Sigmoid colon (tissue), 7 donors: ENCODE results near the gene KRT82. TPM values are rescaled to one million over a fixed set of nuclear protein-coding genes. Genes with fewer than 3 reads are reported as not detected.
A peak's percentile ranks its signal among the peaks of the same experiment; 100 is the strongest.
"Not testable (repeated sequence)": the region's sequence is repeated elsewhere in the genome, so short reads cannot be mapped to it uniquely, and the experiment has no call there.

Experiments used
- DNase-seq: peaks from one replicate; pipeline ENCODE4 v3.0.0-alpha.2; 2019
- H3K27ac ChIP-seq, 4 donors: fragments of 200-600 bp; sonication (generic); one replicate each; pipeline ENCODE4 v1.5.1; 2016 to 2019; ENCODE audit warnings: mild to moderate bottlenecking in 1 of 4
- H3K27me3 ChIP-seq, 3 donors: fragments of 200-600 bp; sonication (generic); one replicate each; pipeline ENCODE4 v1.5.1; 2019; ENCODE audit warnings: mild to moderate bottlenecking in 1 of 3
- H3K36me3 ChIP-seq, 4 donors: fragments of 200-600 bp; sonication (generic); one replicate each; pipeline ENCODE4 v1.5.1; 2016 to 2019
- H3K4me1 ChIP-seq, 4 donors: fragments of 200-600 bp; sonication (generic); one replicate each; pipeline ENCODE4 v1.5.1; 2017 to 2019
- H3K4me3 ChIP-seq, 4 donors: fragments of 200-600 bp; sonication (generic); one replicate each; pipeline ENCODE4 v1.5.1; 2017 to 2019; ENCODE audit warnings: mild to moderate bottlenecking in 2 of 4, moderate library complexity in 1 of 4
- H3K9me3 ChIP-seq, 4 donors: fragments of 200-600 bp in 3 of 4; sonication (generic) in 3 of 4; one replicate each; pipeline versions ENCODE4 v1.5.1 to v1.6.1; 2013 to 2019
- CTCF ChIP-seq, 4 experiments: fragments of 450-650 bp in 3 of 4; fragments of 200-600 bp in 1 of 4; IDR thresholded peaks; one replicate each; pipeline ENCODE4 v1.5.1; 2016 to 2019; ENCODE audit warnings: antibody characterized with exemption in 4 of 4, mild to moderate bottlenecking in 3 of 4, moderate library complexity in 2 of 4
- EP300 ChIP-seq, 4 donors: sonication (generic); formaldehyde crosslinking; IDR thresholded peaks; one replicate each; pipeline ENCODE4 v1.6.1; 2017; ENCODE audit warnings: antibody characterized with exemption in 4 of 4
- POLR2A ChIP-seq, 2 donors: fragments of 450-650 bp; IDR thresholded peaks; one replicate each; pipeline ENCODE4 v1.6.1; 2016; ENCODE audit warnings: antibody characterized with exemption in 2 of 2, mild to moderate bottlenecking in 2 of 2, moderate library complexity in 2 of 2
- POLR2AphosphoS5 ChIP-seq, 4 donors: sonication (generic); formaldehyde crosslinking; IDR thresholded peaks; one replicate each; pipeline ENCODE4 v1.6.1; 2017; ENCODE audit warnings: antibody characterized with exemption in 4 of 4
- WGBS, 2 donors: extraction: QIAGEN DNeasy Blood & Tissue Kit; methylation state at CpG; one replicate each; pipeline ENCODE4 v1.1.7; 2013; 5-methylcytosine and 5-hydroxymethylcytosine counted together
- intact Hi-C: fragments of 100-400 bp; cut with DNase I; formaldehyde crosslinking; loops from one replicate; pipeline ENCODE4 v1.15.1; 2023
- polyA plus RNA-seq, 3 donors: library from polyadenylated mRNA; stranded (reverse); fragments of 200-250 nt; gene quantifications; one replicate each; pipeline ENCODE4 v1.2.3, GENCODE V29; 2013
- total RNA-seq, 4 donors: library from RNA; depleted of rRNA; stranded (reverse); fragments of >200 nt; gene quantifications; one replicate each; pipeline ENCODE4 v1.1.0, GENCODE V29; 2016
- donor health status: healthy with polysubstance abuse.
- donor health status: Bipolar disorder and iron deficiency.
- donor health status: healthy.

KRT82 gene
- total and polyA plus RNA-seq, 7 donors = 0.03 TPM; not detected in 6

- DNase-seq = no peak
- H3K27ac ChIP-seq = no peak overlapping the region
- H3K4me1 ChIP-seq = peaks cover 0 to 46% (median 24%) of the 10 kb centered on the region in 4 donors
- intact Hi-C loops = no loop called here
- 82 to 87% methylated on average over 10 of the region's 10 CpGs for WGBS, 2 donors
- H3K4me3 ChIP-seq = no peak overlapping the region
- TF ChIP-seq CTCF (IDR thresholded peaks at IDR 0.05) (no peak), POLR2AphosphoS5 (IDR thresholded peaks at IDR 0.05) (no peak), EP300 (IDR thresholded peaks at IDR 0.05) (no peak), POLR2A (IDR thresholded peaks at IDR 0.05) (no peak)
- H3K36me3 ChIP-seq = no peaks in the 10 kb centered on the region
- no peaks in the 10 kb centered on the region for H3K9me3 ChIP-seq
- no peaks in the 10 kb centered on the region for H3K27me3 ChIP-seq
These were observed 5.7 kb upstream of the KRT82 start for GRCh38 chr12:52411815-52412214.

GRCh38 chr12:52410589-52411248, 4.6 kb upstream of the KRT82 start:
- not testable (repeated sequence) for H3K4me3 ChIP-seq
- WGBS, 2 donors = no CpG with 5 or more reads among the region's 1 CpG

GRCh38 chr12:52407918-52408317, 1.8 kb upstream of the KRT82 start:
- Histone ChIP-seq H3K4me3 (no peak overlapping the region), H3K27ac (no peak overlapping the region), H3K4me1 (peaks cover 0 to 13% (median 4%) of the 10 kb centered on the region in 4 donors), H3K27me3 (no peaks in the 10 kb centered on the region), H3K36me3 (no peaks in the 10 kb centered on the region), H3K9me3 (no peaks in the 10 kb centered on the region)
- no peak for DNase-seq
- TF ChIP-seq EP300 (IDR thresholded peaks at IDR 0.05) = no peak
- TF ChIP-seq CTCF (IDR thresholded peaks at IDR 0.05) = no peak
- TF ChIP-seq POLR2AphosphoS5 (IDR thresholded peaks at IDR 0.05) = no peak
- TF ChIP-seq POLR2A (IDR thresholded peaks at IDR 0.05) = no peak
- intact Hi-C loops = no loop called here
- WGBS, 2 donors = 82 to 83% methylated on average over 5 of the region's 5 CpGs

More at GRCh38 chr12:52410589-52411248, 4.6 kb upstream of the KRT82 start:
- H3K9me3 ChIP-seq, H3K27me3 ChIP-seq, DNase-seq, H3K36me3 ChIP-seq, intact Hi-C loops, H3K27ac ChIP-seq: not testable (repeated sequence)
- H3K4me1 ChIP-seq = peaks cover 0 to 35% (median 14%) of the 10 kb centered on the region in 4 donors

GRCh38 chr12:52404951-52405350, 1.2 kb downstream of the KRT82 start:
- WGBS, 2 donors = 85 to 87% methylated on average over 3 of the region's 3 CpGs
- intact Hi-C loops = no loop called here
- no peak for TF ChIP-seq EP300 (IDR thresholded peaks at IDR 0.05)
- TF ChIP-seq POLR2AphosphoS5 (IDR thresholded peaks at IDR 0.05) = no peak
- no peak for TF ChIP-seq POLR2A (IDR thresholded peaks at IDR 0.05)
- TF ChIP-seq CTCF (IDR thresholded peaks at IDR 0.05) = no peak
- Histone ChIP-seq H3K9me3 (no peaks in the 10 kb centered on the region), H3K36me3 (no peaks in the 10 kb centered on the region), H3K27me3 (no peaks in the 10 kb centered on the region), H3K27ac (no peak overlapping the region), H3K4me1 (no peaks in the 10 kb centered on the region), H3K4me3 (no peak overlapping the region)
- peak; percentile 13 for DNase-seq

- no peak overlapping the region for H3K4me3 ChIP-seq
- H3K9me3 ChIP-seq = no peaks in the 10 kb centered on the region
- H3K4me1 ChIP-seq = no peaks in the 10 kb centered on the region
- TF ChIP-seq EP300 (IDR thresholded peaks at IDR 0.05) (no peak), POLR2A (IDR thresholded peaks at IDR 0.05) (no peak), CTCF (IDR thresholded peaks at IDR 0.05) (no peak), POLR2AphosphoS5 (IDR thresholded peaks at IDR 0.05) (no peak)
- intact Hi-C loops = no loop called here
- no peak overlapping the region for H3K27ac ChIP-seq
- H3K36me3 ChIP-seq = no peaks in the 10 kb centered on the region
- WGBS, 2 donors = 93% methylated on average over 9 of the region's 9 CpGs
- H3K27me3 ChIP-seq = no peaks in the 10 kb centered on the region
- DNase-seq = peak; percentile 24
These were observed 2.6 kb downstream of the KRT82 start for GRCh38 chr12:52403561-52403960.
